CD8-positive, alpha-beta memory T cell (primary cell): ENCODE data around the gene TMEM82. TPM values are rescaled to one million over a fixed set of nuclear protein-coding genes. Genes with fewer than 3 reads are reported as not detected.
A peak's percentile ranks its signal among the peaks of the same experiment; 100 is the strongest.

Source experiments
- CTCF ChIA-PET: fragments of 350-600 bp; sonication (Branson Sonifier 250); formaldehyde crosslinking; loops from one replicate; lab custom pipeline; 2021; ENCODE audit warnings: antibody characterized with exemption; lab: Charles Lee
- POLR2A ChIA-PET: fragments of 350-600 bp; sonication (Branson Sonifier 250); formaldehyde crosslinking; loops from one replicate; lab custom pipeline; 2021; ENCODE audit warnings: antibody characterized with exemption; lab: Charles Lee
- DNase-seq, 5 donors: peaks; one replicate each; pipeline versions ENCODE4 v3.0.0 to v3.0.0-alpha.2; 2020 to 2022; ENCODE audit warnings: mixed read lengths in 1 of 5
- H3K27ac ChIP-seq: one replicate; pipeline ENCODE4 v1.7.0; 2013; ENCODE audit warnings: low read depth, mild to moderate bottlenecking, low read length, moderate library complexity
- H3K27me3 ChIP-seq: 2 replicates; pipeline ENCODE4 v1.7.0; 2013; ENCODE audit warnings: low read length, mild to moderate bottlenecking; ENCODE audit not compliant: insufficient read depth, poor library complexity, severe bottlenecking
- H3K36me3 ChIP-seq: 2 replicates; pipeline ENCODE4 v1.7.0; 2013; ENCODE audit warnings: mild to moderate bottlenecking, low read length, moderate library complexity; ENCODE audit not compliant: insufficient read depth
- H3K4me1 ChIP-seq: 2 replicates; pipeline ENCODE4 v1.7.0; 2013; ENCODE audit warnings: mild to moderate bottlenecking, low read length, moderate library complexity; ENCODE audit not compliant: insufficient read depth
- H3K4me3 ChIP-seq: 2 replicates; pipeline ENCODE4 v1.7.0; 2013; ENCODE audit warnings: mild to moderate bottlenecking, low read length
- H3K9me3 ChIP-seq: 2 replicates; pipeline ENCODE4 v1.7.0; 2013; ENCODE audit warnings: mild to moderate bottlenecking, low read length
- H3K27ac Mint-ChIP-seq, 8 donors: one replicate each; pipeline ENCODE4 v1.8.0; 2020 to 2021; ENCODE audit warnings: mixed read lengths in 8 of 8, mild to moderate bottlenecking in 6 of 8, inconsistent platforms in 3 of 8, moderate library complexity in 3 of 8
- H3K27me3 Mint-ChIP-seq, 2 donors: one replicate each; pipeline ENCODE4 v1.8.0; 2020 to 2021; ENCODE audit warnings: mixed read lengths in 2 of 2, mild to moderate bottlenecking in 1 of 2, moderate library complexity in 1 of 2
- H3K36me3 Mint-ChIP-seq, 3 donors: one replicate each; pipeline ENCODE4 v1.8.0; 2020 to 2021; ENCODE audit warnings: mixed read lengths in 3 of 3, inconsistent platforms in 1 of 3, mild to moderate bottlenecking in 1 of 3
- H3K4me1 Mint-ChIP-seq, 3 donors: one replicate each; pipeline ENCODE4 v1.8.0; 2020 to 2021; ENCODE audit warnings: mixed read lengths in 3 of 3, inconsistent platforms in 1 of 3, mild to moderate bottlenecking in 1 of 3
- H3K4me3 Mint-ChIP-seq, 7 donors: one replicate each; pipeline ENCODE4 v1.8.0; 2020 to 2021; ENCODE audit warnings: mixed read lengths in 7 of 7, mild to moderate bottlenecking in 6 of 7, moderate library complexity in 4 of 7, inconsistent platforms in 2 of 7
- H3K9me3 Mint-ChIP-seq, 5 donors: one replicate each; pipeline ENCODE4 v1.8.0; 2020 to 2022; ENCODE audit warnings: mixed read lengths in 5 of 5, mild to moderate bottlenecking in 3 of 5, moderate library complexity in 2 of 5, inconsistent platforms in 1 of 5
- polyA plus RNA-seq: library from polyadenylated mRNA; unstranded; fragments of 300-500 nt; fragmentation: Illumina TruSeq; gene quantifications from one replicate; pipeline ENCODE4 v1.2.3, GENCODE V29; 2021
- total RNA-seq, 2 experiments: library from RNA; stranded (reverse); gene quantifications; one replicate each; pipeline ENCODE4 v1.2.3, GENCODE V29; 2021

TMEM82 gene
- total and polyA plus RNA-seq, 3 experiments from 2014 or later = not detected

- CTCF ChIA-PET = interaction anchor here (0.9 kb wide), 1 partner anchor 19 kb away, joined by 3 read pairs; no protein-coding TSS in a partner anchor
- Histone ChIP-seq H3K4me3 (no peak overlapping the region), H3K4me1 (no peaks in the 10 kb centered on the region), H3K9me3 (no peaks in the 10 kb centered on the region), H3K27me3 (no peaks in the 10 kb centered on the region), H3K36me3 (peaks cover 44% of the 10 kb centered on the region), H3K27ac (no peak overlapping the region)
- H3K27me3 Mint-ChIP-seq = no peaks in the 10 kb centered on the region
- no peak overlapping the region for H3K4me3 Mint-ChIP-seq
- H3K9me3 Mint-ChIP-seq = no peaks in the 10 kb centered on the region
- POLR2A ChIA-PET = no interaction called here
- H3K4me1 Mint-ChIP-seq = no peaks in the 10 kb centered on the region
- peaks cover 0 to 80% (median 14%) of the 10 kb centered on the region in 3 donors for H3K36me3 Mint-ChIP-seq
- no peak for DNase-seq
- peak overlapping the region in 1 of 8 donors; percentile 77 for H3K27ac Mint-ChIP-seq
These were observed 19.9 kb upstream of the TMEM82 start for GRCh38 chr1:15722411-15722810.

- no peak for DNase-seq
- H3K4me1 Mint-ChIP-seq = no peaks in the 10 kb centered on the region
- H3K27me3 Mint-ChIP-seq = no peaks in the 10 kb centered on the region
- POLR2A ChIA-PET = no interaction called here
- Histone ChIP-seq H3K4me3 (no peak overlapping the region), H3K27me3 (no peaks in the 10 kb centered on the region), H3K36me3 (peaks cover 44% of the 10 kb centered on the region), H3K4me1 (no peaks in the 10 kb centered on the region), H3K27ac (no peak overlapping the region), H3K9me3 (no peaks in the 10 kb centered on the region)
- H3K9me3 Mint-ChIP-seq = no peaks in the 10 kb centered on the region
- H3K27ac Mint-ChIP-seq = no peak overlapping the region
- H3K36me3 Mint-ChIP-seq = peaks cover 0 to 80% (median 14%) of the 10 kb centered on the region in 3 donors
- no peak overlapping the region for H3K4me3 Mint-ChIP-seq
- CTCF ChIA-PET = interaction anchor here (0.9 to 1.3 kb wide), 2 partner anchors 18 to 142 kb away, joined by 3 to 4 read pairs; no protein-coding TSS in a partner anchor
These were observed 19.3 kb upstream of the TMEM82 start for GRCh38 chr1:15722836-15723532.

- peaks cover 0 to 80% (median 12%) of the 10 kb centered on the region in 3 donors for H3K36me3 Mint-ChIP-seq
- POLR2A ChIA-PET = no interaction called here
- no peak for DNase-seq
- no peaks in the 10 kb centered on the region for H3K27me3 Mint-ChIP-seq
- no peaks in the 10 kb centered on the region for H3K27me3 ChIP-seq
- no peak overlapping the region for H3K4me3 Mint-ChIP-seq
- no peaks in the 10 kb centered on the region for H3K4me1 ChIP-seq
- no peaks in the 10 kb centered on the region for H3K9me3 Mint-ChIP-seq
- CTCF ChIA-PET = interaction anchor here (1.3 kb wide), 1 partner anchor 143 kb away, joined by 4 read pairs; no protein-coding TSS in a partner anchor
- no peaks in the 10 kb centered on the region for H3K4me1 Mint-ChIP-seq
- H3K27ac ChIP-seq = no peak overlapping the region
- peaks cover 38% of the 10 kb centered on the region for H3K36me3 ChIP-seq
- H3K4me3 ChIP-seq = no peak overlapping the region
- H3K9me3 ChIP-seq = no peaks in the 10 kb centered on the region
- H3K27ac Mint-ChIP-seq = no peak overlapping the region
These were observed 18.6 kb upstream of the TMEM82 start for GRCh38 chr1:15723631-15724246.

GRCh38 chr1:15724949-15725880 lies 17.1 kb upstream of the TMEM82 start:
- Histone ChIP-seq H3K27ac (no peak overlapping the region), H3K36me3 (peaks cover 40% of the 10 kb centered on the region), H3K4me3 (no peak overlapping the region), H3K9me3 (no peaks in the 10 kb centered on the region), H3K27me3 (no peaks in the 10 kb centered on the region), H3K4me1 (no peaks in the 10 kb centered on the region)
- DNase-seq = no peak
- Mint-ChIP-seq H3K27ac (no peak overlapping the region), H3K4me1 (no peaks in the 10 kb centered on the region), H3K36me3 (peaks cover 0 to 76% (median 9%) of the 10 kb centered on the region in 3 donors), H3K9me3 (no peaks in the 10 kb centered on the region), H3K27me3 (no peaks in the 10 kb centered on the region), H3K4me3 (no peak overlapping the region)
- ChIA-PET POLR2A (no interaction called here), CTCF (interaction anchor here (1.1 kb wide), 1 partner anchor 16 kb away, joined by 4 read pairs; no protein-coding TSS in a partner anchor)

GRCh38 chr1:15726508-15726907 lies 15.8 kb upstream of the TMEM82 start:
- H3K36me3 ChIP-seq = peaks cover 43% of the 10 kb centered on the region
- no peaks in the 10 kb centered on the region for H3K27me3 Mint-ChIP-seq
- CTCF ChIA-PET = no interaction called here

GRCh38 chr1:15727021-15727420 lies 15.3 kb upstream of the TMEM82 start:
- Mint-ChIP-seq H3K27ac (no peak overlapping the region), H3K9me3 (no peaks in the 10 kb centered on the region), H3K36me3 (peaks cover 0 to 78% (median 6%) of the 10 kb centered on the region in 3 donors), H3K4me1 (no peaks in the 10 kb centered on the region), H3K4me3 (no peak overlapping the region), H3K27me3 (no peaks in the 10 kb centered on the region)
- no peak for DNase-seq
- Histone ChIP-seq H3K27me3 (no peaks in the 10 kb centered on the region), H3K4me3 (no peak overlapping the region), H3K27ac (no peak overlapping the region), H3K36me3 (peaks cover 41% of the 10 kb centered on the region), H3K4me1 (no peaks in the 10 kb centered on the region), H3K9me3 (no peaks in the 10 kb centered on the region)
- ChIA-PET POLR2A (no interaction called here), CTCF (no interaction called here)

More at GRCh38 chr1:15726508-15726907, 15.8 kb upstream of the TMEM82 start:
- Histone ChIP-seq H3K27me3 (no peaks in the 10 kb centered on the region), H3K27ac (no peak overlapping the region), H3K9me3 (no peaks in the 10 kb centered on the region), H3K4me3 (no peak overlapping the region), H3K4me1 (no peaks in the 10 kb centered on the region)
- Mint-ChIP-seq H3K27ac (no peak overlapping the region), H3K36me3 (peaks cover 0 to 77% (median 6%) of the 10 kb centered on the region in 3 donors), H3K9me3 (no peaks in the 10 kb centered on the region), H3K4me1 (no peaks in the 10 kb centered on the region), H3K4me3 (no peak overlapping the region)
- DNase-seq = no peak
- POLR2A ChIA-PET = no interaction called here

- no peak overlapping the region for H3K4me3 ChIP-seq
- ChIA-PET POLR2A (no interaction called here), CTCF (no interaction called here)
- H3K4me1 Mint-ChIP-seq = no peaks in the 10 kb centered on the region
- no peaks in the 10 kb centered on the region for H3K27me3 ChIP-seq
- no peak overlapping the region for H3K27ac ChIP-seq
- no peaks in the 10 kb centered on the region for H3K9me3 Mint-ChIP-seq
- no peaks in the 10 kb centered on the region for H3K27me3 Mint-ChIP-seq
- no peak overlapping the region for H3K4me3 Mint-ChIP-seq
- no peaks in the 10 kb centered on the region for H3K9me3 ChIP-seq
- H3K4me1 ChIP-seq = no peaks in the 10 kb centered on the region
- H3K36me3 ChIP-seq = peaks cover 40% of the 10 kb centered on the region
- peaks cover 0 to 81% (median 6%) of the 10 kb centered on the region in 3 donors for H3K36me3 Mint-ChIP-seq
- H3K27ac Mint-ChIP-seq = no peak overlapping the region
- DNase-seq = no peak
These were observed 14.9 kb upstream of the TMEM82 start for GRCh38 chr1:15727424-15727823.
